ENCODE measurements around the gene NUP35. TPM values are rescaled to one million over a fixed set of nuclear protein-coding genes. Genes with fewer than 3 reads are reported as not detected.

NUP35 gene
- total RNA-seq, 1 donor from 2014 or later: 11.8 TPM

DNA sequence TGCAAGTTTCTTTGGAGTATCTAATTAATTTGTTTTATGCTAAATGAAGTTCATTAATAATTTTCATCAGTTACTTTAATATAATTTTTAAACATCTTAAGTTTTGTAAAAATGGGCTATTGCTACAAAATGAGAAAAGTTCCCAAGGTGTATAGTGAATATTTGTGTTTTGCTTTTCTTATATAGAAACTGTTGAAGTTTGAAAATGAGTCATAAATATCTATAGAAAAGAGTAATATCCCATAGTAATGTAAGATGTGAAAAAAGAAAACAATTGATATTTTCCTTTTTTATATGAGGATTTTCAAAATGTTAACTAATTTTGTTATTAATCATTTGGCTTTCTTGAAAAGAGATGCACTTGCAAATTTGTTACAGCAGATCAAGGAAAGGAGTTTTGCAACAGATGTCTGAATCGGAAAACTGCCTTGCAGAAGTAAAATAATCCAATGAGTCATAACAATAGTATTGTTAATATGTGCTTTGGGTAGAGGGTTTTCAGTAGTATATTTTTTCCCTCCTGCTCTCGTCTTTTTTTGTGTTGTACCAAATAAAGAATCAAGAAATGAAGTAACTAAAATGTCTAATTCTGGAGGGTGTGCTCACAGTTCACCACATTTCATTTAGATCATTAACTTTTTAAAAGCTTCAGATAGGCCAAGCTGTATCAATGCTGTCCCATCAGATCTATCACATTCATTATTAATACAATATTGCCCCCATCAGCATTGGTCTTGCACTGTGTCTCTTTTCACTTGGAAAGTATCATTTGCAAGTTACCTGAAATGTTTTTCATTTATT, 30.2 kb upstream of the NUP35 start:
- no peaks in the 10 kb centered on the region for H3K27me3 Mint-ChIP-seq (ENCODE audit: unreplicated experiment)
- H3K9me3 Mint-ChIP-seq (ENCODE audit: unreplicated experiment): no peaks in the 10 kb centered on the region
- peaks cover 4% of the 10 kb centered on the region for H3K36me3 Mint-ChIP-seq (ENCODE audit: low read depth, unreplicated experiment)
- TF ChIP-seq, protein P1, sequence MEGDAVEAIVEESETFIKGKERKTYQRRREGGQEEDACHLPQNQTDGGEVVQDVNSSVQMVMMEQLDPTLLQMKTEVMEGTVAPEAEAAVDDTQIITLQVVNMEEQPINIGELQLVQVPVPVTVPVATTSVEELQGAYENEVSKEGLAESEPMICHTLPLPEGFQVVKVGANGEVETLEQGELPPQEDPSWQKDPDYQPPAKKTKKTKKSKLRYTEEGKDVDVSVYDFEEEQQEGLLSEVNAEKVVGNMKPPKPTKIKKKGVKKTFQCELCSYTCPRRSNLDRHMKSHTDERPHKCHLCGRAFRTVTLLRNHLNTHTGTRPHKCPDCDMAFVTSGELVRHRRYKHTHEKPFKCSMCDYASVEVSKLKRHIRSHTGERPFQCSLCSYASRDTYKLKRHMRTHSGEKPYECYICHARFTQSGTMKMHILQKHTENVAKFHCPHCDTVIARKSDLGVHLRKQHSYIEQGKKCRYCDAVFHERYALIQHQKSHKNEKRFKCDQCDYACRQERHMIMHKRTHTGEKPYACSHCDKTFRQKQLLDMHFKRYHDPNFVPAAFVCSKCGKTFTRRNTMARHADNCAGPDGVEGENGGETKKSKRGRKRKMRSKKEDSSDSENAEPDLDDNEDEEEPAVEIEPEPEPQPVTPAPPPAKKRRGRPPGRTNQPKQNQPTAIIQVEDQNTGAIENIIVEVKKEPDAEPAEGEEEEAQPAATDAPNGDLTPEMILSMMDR (IDR thresholded peaks at IDR 0.05; ENCODE audit: unreplicated experiment): no peak
- no peak overlapping the region for H3K27ac Mint-ChIP-seq (ENCODE audit: unreplicated experiment)
- H3K4me1 Mint-ChIP-seq (ENCODE audit: unreplicated experiment): no peaks in the 10 kb centered on the region
- DNase-seq (ENCODE audit: low spot score): no peak
- H3K4me3 Mint-ChIP-seq (ENCODE audit: unreplicated experiment): no peak overlapping the region

DNA sequence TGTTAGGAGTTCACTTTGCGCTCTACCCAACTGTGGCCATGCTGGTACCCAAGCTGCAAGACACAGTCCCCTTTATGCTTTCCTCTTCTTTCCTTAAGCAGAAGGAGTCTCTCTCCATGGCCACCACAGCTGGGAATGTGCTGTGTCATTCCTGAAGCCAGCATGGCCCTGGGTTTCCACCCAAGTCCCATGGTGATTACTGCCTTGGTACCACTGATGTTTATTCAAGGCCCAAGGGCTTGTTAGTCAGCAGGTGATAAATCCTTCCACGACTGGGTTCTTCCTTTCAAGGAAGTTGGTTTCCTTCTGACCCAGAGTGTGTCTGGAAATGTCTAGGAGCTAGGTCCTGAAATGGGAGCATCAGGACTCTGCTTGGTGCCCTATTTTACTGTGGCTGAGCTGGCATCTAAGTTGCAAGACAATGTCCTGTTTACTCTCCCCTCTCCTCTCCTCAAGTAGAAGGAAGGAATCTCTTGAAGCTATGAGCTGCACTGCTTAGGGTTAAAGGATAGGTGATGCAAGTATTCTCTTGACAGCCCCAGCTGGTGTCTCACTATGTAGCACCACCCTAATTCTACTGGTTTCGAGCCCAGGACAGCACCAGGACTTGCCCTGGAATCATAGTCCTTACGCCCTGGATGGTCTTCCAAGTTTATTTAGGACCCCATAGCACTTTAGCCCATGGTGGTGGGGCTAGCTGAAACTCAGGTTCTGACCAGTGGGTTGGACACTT, 18.7 kb upstream of the NUP35 start:
- no peaks in the 10 kb centered on the region for H3K9me3 Mint-ChIP-seq (ENCODE audit: unreplicated experiment)
- H3K4me1 Mint-ChIP-seq (ENCODE audit: unreplicated experiment): no peaks in the 10 kb centered on the region
- no peak overlapping the region for H3K4me3 Mint-ChIP-seq (ENCODE audit: unreplicated experiment)
- TF ChIP-seq, protein P1 (IDR thresholded peaks at IDR 0.05; ENCODE audit: unreplicated experiment): no peak
- DNase-seq (ENCODE audit: low spot score): no peak
- no peaks in the 10 kb centered on the region for H3K27me3 Mint-ChIP-seq (ENCODE audit: unreplicated experiment)
- H3K27ac Mint-ChIP-seq (ENCODE audit: unreplicated experiment): no peak overlapping the region
- no peaks in the 10 kb centered on the region for H3K36me3 Mint-ChIP-seq (ENCODE audit: low read depth, unreplicated experiment)

DNA sequence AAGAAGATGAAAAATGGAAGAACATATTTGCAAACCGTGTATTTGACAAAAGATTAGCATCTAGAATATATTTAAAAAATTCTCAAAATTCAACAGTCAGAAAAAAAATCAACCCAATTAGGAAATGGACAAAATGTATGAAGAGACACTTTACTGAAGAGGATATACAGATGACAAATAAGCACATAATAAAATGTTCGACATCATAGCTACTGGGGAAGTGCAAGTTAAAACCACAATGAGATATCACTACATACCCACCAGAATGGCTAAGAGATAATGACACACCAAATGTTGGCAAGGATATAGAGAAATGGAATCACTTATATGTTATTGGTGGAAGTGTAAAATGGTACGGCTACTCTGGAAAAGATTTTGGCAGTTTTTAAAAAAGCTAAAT, 11.7 kb upstream of the NUP35 start:
- Mint-ChIP-seq H3K27ac (ENCODE audit: unreplicated experiment) (no peak overlapping the region), H3K4me3 (ENCODE audit: unreplicated experiment) (no peak overlapping the region), H3K9me3 (ENCODE audit: unreplicated experiment) (no peaks in the 10 kb centered on the region), H3K4me1 (ENCODE audit: unreplicated experiment) (no peaks in the 10 kb centered on the region), H3K27me3 (ENCODE audit: unreplicated experiment) (no peaks in the 10 kb centered on the region), H3K36me3 (ENCODE audit: low read depth, unreplicated experiment) (no peaks in the 10 kb centered on the region)
- TF ChIP-seq, protein P1 (IDR thresholded peaks at IDR 0.05; ENCODE audit: unreplicated experiment): no peak
- no peak for DNase-seq (ENCODE audit: low spot score)

DNA sequence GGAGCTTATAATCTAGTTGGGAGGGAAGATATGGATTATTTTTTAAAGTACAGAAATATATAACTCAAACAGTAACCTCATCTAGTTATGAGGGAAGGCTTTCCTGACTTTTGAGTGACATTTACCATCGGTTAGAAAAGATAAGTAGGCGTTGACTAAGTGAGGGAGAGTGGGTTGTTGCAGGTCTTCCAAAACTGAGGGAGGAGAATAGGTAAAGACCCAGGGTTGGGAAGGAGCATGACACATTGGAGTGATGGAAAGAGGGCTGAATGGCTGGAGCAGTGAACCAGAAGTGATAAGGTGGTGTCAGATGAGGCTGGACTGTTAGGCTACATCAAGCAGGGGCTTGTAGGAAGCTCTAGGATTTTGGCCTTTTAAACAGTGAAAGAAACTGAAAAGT, 10.6 kb upstream of the NUP35 start:
- Mint-ChIP-seq H3K9me3 (ENCODE audit: unreplicated experiment) (no peaks in the 10 kb centered on the region), H3K27me3 (ENCODE audit: unreplicated experiment) (no peaks in the 10 kb centered on the region), H3K4me3 (ENCODE audit: unreplicated experiment) (no peak overlapping the region), H3K4me1 (ENCODE audit: unreplicated experiment) (no peaks in the 10 kb centered on the region), H3K36me3 (ENCODE audit: low read depth, unreplicated experiment) (no peaks in the 10 kb centered on the region), H3K27ac (ENCODE audit: unreplicated experiment) (no peak overlapping the region)
- DNase-seq (ENCODE audit: low spot score): no peak
- TF ChIP-seq, protein P1 (IDR thresholded peaks at IDR 0.05; ENCODE audit: unreplicated experiment): no peak

DNA sequence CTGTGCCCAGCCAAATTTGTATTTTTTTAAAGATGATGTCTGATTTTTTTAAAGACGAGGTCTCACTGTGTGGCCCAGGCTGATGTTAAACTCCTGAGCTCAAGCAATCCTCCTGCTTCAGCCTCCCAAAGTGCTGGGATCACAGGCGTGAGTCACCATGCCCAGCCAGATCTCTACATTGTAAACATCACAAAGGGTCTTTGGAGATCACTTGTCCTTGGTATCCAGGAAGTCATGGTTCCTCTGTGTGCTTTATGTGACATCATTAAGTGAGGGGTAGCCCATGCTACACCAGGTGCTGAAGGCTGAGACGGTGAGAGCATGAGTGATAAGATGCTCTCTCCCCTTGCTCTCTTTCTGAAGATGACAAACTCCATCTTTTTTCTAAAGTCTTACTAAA, 7.0 kb upstream of the NUP35 start:
- no peaks in the 10 kb centered on the region for H3K9me3 Mint-ChIP-seq (ENCODE audit: unreplicated experiment)
- H3K27ac Mint-ChIP-seq (ENCODE audit: unreplicated experiment): no peak overlapping the region
- no peaks in the 10 kb centered on the region for H3K4me1 Mint-ChIP-seq (ENCODE audit: unreplicated experiment)
- no peak for DNase-seq (ENCODE audit: low spot score)
- TF ChIP-seq, protein P1 (IDR thresholded peaks at IDR 0.05; ENCODE audit: unreplicated experiment): no peak
- no peak overlapping the region for H3K4me3 Mint-ChIP-seq (ENCODE audit: unreplicated experiment)
- no peaks in the 10 kb centered on the region for H3K36me3 Mint-ChIP-seq (ENCODE audit: low read depth, unreplicated experiment)
- H3K27me3 Mint-ChIP-seq (ENCODE audit: unreplicated experiment): no peaks in the 10 kb centered on the region
